GM10266 (cell line): ENCODE results near the gene SLC6A17.

Source experiments
- DNase-seq: peaks from one replicate; pipeline ENCODE4 v3.0.0; 2012; ENCODE audit errors: extremely low spot score
- TF ChIP-seq, protein P1 (sequence below): IDR thresholded peaks from 2 replicates; pipeline ENCODE4 v1.5.1; 2012; ENCODE audit warnings: mild to moderate bottlenecking, low read depth; ENCODE audit not compliant: control insufficient read depth, insufficient read depth; ENCODE audit errors: missing control alignments

Gene SLC6A17

DNA sequence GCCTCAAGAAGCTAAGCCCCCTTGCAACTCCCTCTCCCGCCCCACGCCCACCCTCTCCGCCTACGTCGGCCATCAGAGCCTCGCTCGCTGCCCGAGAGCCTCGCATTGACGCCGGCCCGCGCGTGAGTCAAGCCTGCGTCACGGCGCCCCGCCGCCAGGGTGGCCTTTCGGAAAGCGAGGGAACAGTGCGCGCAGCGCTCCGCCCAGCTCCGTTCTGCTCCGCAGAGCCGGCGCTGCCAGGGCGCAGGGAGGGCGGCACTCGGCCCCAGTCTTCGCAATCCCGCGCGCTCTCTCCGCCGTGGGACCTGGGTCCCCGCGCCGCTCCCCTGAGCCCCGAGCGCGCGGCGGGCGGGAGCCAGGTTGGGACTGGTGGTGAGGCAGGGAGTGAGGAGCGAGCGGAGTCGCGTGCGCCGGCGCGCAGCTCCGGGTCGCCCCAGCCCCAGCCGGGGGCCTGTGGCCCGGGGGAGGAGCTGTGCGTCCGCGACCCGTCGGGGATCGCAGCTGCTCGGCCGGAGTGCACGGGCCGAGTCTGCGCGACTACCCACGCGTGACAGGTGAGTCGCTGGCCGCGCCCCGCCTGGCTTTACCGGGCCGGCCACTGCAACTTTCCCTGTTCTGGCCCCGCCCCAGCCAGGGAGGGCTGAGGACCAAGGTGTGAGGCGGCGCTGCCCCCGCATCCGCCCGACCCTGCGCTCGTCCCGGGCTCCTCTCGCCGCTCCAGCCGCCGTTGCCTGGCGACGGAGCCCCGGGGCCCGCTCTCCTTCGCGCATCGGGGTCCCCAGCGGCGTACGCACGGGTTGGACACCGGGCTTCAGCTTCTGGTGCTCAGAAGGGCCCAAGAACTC, at the start of gene SLC6A17:
Gene SLC6A17 (plus strand): TSS at position 165 of the 845 bp plus-strand sequence. CDS start 16,436 bp downstream, outside the sequence.
- no peak for DNase-seq
- TF ChIP-seq, protein P1, sequence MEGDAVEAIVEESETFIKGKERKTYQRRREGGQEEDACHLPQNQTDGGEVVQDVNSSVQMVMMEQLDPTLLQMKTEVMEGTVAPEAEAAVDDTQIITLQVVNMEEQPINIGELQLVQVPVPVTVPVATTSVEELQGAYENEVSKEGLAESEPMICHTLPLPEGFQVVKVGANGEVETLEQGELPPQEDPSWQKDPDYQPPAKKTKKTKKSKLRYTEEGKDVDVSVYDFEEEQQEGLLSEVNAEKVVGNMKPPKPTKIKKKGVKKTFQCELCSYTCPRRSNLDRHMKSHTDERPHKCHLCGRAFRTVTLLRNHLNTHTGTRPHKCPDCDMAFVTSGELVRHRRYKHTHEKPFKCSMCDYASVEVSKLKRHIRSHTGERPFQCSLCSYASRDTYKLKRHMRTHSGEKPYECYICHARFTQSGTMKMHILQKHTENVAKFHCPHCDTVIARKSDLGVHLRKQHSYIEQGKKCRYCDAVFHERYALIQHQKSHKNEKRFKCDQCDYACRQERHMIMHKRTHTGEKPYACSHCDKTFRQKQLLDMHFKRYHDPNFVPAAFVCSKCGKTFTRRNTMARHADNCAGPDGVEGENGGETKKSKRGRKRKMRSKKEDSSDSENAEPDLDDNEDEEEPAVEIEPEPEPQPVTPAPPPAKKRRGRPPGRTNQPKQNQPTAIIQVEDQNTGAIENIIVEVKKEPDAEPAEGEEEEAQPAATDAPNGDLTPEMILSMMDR, result no peak

GRCh38 chr1:110102081-110102480, 48.2 kb upstream of the SLC6A17 start:
- TF ChIP-seq, protein P1, result no peak
- DNase-seq, result peak; percentile 50

GRCh38 chr1:110106013-110106941, 44.0 kb upstream of the SLC6A17 start:
- TF ChIP-seq, protein P1, result peak; percentile 95
- peak; percentile 80 for DNase-seq

DNA sequence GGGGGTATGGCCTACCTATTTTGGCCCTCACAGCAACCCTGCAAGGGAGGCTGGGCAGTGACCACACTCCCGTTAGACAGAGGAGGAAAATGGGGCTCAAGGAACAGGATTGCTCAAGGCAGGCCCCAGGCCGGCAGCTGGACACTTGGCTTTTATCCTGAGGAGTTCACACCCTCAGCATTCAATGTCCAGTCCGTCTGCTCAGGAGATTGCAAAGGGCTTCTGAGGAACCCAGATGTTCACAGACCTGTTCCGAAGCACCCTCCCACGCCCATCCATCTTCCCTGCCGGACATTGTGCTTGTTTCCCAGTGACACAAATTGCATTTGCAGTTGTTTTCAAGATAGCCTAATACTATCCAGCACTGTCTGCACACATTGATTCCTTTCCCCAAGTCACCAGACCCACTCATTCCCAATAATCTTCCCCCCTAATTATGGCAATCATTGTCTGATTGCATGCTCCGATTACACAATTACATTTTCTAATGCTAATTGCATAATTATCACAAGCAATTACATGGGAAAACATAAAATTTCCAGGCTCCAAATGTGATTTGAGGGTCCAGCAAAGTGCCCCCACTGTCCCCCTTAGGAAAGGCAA, 42.3 kb upstream of the SLC6A17 start:
- TF ChIP-seq, protein P1, result no peak
- DNase-seq, result no peak

- DNase-seq, result no peak
- TF ChIP-seq, protein P1, result no peak
These were observed 39.2 kb upstream of the SLC6A17 start for GRCh38 chr1:110111081-110111480.

- no peak for DNase-seq
- TF ChIP-seq, protein P1, result no peak
These were observed 38.2 kb upstream of the SLC6A17 start, which contains the start of gene UBL4B for GRCh38 chr1:110112143-110112542. UBL4B (plus strand) TSS chr1:110112443; CDS start chr1:110112535, 92 bp downstream.
